Muscle layer of colon (tissue), 2 donors: ENCODE measurements around the gene HIPK2.

Experiments
- H3K27ac ChIP-seq: one replicate; pipeline ENCODE4 v1.7.0; 2013; ENCODE audit warnings: low read depth, mild to moderate bottlenecking, low read length, moderate library complexity
- H3K27me3 ChIP-seq, 2 donors: one replicate each; pipeline ENCODE4 v1.7.0; 2013; ENCODE audit warnings: low read length in 2 of 2, mild to moderate bottlenecking in 2 of 2; ENCODE audit not compliant: insufficient read depth in 2 of 2, control insufficient read depth in 1 of 2
- H3K36me3 ChIP-seq: one replicate; pipeline ENCODE4 v1.7.0; 2013; ENCODE audit warnings: mild to moderate bottlenecking, low read length; ENCODE audit not compliant: insufficient read depth
- H3K4me1 ChIP-seq: one replicate; pipeline ENCODE4 v1.7.0; 2013; ENCODE audit warnings: mild to moderate bottlenecking, low read length; ENCODE audit not compliant: insufficient read depth
- H3K4me3 ChIP-seq, 2 donors: one replicate each; pipeline ENCODE4 v1.7.0; 2013; ENCODE audit warnings: low read length in 2 of 2, low read depth in 1 of 2, mild to moderate bottlenecking in 1 of 2, moderate library complexity in 1 of 2
- H3K9ac ChIP-seq: one replicate; pipeline ENCODE4 v1.7.0; 2013; ENCODE audit warnings: low read length
- H3K9me3 ChIP-seq: one replicate; pipeline ENCODE4 v1.7.0; 2013; ENCODE audit warnings: mild to moderate bottlenecking, low read length
- donor health status: abdominal sarcoma.
- donor health status: Adenocarcinoma of cecum.

Gene HIPK2

DNA sequence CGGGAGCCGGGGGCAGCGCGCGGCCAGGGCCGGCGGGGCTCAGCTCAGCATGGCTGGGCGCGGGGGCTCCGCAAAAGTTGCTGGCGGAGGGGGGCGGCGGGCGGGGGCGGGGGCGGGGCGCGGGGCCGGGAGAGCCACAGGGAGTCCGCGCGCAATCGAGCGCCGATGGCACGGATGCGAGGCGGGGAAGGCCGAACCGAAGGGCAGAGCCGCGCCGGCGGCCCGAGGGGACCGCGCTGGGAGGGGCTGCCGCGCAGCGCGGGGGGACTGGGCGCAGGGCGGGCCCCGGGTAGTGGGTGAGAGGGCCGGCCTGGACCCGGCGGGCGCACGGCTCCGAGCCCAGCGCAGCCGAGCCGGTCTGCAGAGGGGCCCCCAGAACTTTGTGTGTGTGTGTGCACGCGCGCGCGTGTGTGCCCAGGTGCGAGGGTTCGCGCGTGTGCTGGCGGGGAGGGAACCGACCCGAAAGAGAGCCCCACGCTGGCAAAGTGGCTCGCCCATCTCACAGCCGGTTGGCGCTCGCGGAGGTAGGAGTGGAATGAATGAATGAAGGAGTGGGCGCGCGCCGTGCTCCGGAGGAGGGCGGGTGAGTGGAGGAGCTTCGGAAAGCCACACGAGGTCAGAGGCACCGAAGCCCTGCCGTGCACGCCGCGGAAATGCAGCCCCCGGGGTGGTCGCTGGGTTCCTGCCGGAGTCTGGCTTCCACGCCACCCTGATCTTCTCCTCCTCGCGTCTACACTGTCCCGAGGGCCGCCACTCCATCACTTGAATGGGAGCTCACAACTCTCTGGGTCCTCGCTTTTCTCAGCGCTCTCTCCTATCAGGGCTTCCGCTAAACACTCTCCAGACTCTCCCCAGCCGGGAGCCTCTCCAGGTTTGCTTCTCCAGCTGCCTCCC lies at the start of gene HIPK2:
Gene HIPK2 (minus strand): TSS at position 51 of the 894 bp plus-strand sequence. CDS start 375 bp downstream, outside the sequence.
- Histone ChIP-seq H3K9ac (peak within 1 kb of the TSS; percentile 84), H3K27me3 (no peaks in the 10 kb centered on the region), H3K27ac (peak within 1 kb of the TSS; percentile 84), H3K4me1 (peaks cover 8% of the 10 kb centered on the region), H3K36me3 (no peaks in the 10 kb centered on the region), H3K4me3 (peak within 1 kb of the TSS; percentile 88 to 89), H3K9me3 (no peaks in the 10 kb centered on the region)

DNA sequence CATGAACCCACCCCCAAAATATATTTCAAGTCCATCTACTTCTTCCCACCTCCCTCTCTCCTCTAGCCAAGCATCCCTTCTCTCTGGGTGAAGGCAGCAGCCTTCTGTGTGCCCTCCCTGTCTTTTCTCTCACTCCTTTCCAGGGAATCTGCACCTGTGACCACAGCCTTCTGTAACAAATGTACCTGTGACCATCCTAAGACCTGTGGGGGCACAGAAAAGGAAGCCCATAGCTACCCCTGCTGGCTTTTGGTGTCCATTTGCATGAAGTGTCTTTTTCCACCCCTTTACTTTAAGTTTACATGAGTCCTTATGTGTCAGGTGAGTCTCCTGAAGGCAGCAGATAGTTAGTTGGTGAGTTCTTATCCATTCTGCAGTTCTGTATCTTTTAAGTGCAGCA lies 49.2 kb upstream of the HIPK2 start:
- Histone ChIP-seq H3K9me3 (no peaks in the 10 kb centered on the region), H3K36me3 (no peaks in the 10 kb centered on the region)

DNA sequence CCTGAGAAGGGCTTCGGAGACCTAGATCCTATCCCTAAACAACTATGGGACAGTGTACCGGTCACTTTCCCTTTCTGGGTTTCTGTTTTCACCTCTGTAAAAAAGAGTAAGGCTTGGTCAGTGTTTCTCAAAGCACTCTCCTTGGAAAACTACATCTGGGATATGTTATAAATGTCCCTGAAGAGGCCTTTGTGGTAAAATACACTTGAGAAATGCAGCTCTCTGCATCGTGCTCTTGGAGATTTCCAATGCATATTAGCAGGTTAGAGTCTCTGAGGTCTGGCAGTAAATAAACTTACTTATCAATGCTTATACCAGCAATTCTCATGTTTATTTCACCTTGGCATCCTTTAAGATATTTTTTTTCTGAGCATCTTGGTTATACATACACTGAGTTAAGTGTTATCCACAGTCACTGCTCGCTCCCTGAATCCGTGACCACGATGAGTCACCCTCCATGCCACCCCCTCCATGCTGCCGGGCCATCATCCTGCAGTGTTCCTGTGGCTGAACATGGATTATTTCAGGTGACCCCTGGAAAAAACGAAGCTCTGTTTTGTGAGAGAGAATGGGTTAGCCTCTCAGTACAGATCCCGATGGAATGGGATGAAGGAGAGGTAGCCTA lies 48.0 kb upstream of the HIPK2 start:
- Histone ChIP-seq H3K4me1 (peaks cover 5% of the 10 kb centered on the region), H3K9ac (no peak overlapping the region), H3K36me3 (no peaks in the 10 kb centered on the region), H3K27ac (no peak overlapping the region), H3K4me3 (no peak overlapping the region), H3K27me3 (no peaks in the 10 kb centered on the region), H3K9me3 (no peaks in the 10 kb centered on the region)

More for the DNA sequence above, 49.2 kb upstream of the HIPK2 start:
- Histone ChIP-seq H3K27me3 (no peaks in the 10 kb centered on the region), H3K27ac (no peak overlapping the region), H3K4me3 (no peak overlapping the region), H3K4me1 (peaks cover 5% of the 10 kb centered on the region), H3K9ac (no peak overlapping the region)

DNA sequence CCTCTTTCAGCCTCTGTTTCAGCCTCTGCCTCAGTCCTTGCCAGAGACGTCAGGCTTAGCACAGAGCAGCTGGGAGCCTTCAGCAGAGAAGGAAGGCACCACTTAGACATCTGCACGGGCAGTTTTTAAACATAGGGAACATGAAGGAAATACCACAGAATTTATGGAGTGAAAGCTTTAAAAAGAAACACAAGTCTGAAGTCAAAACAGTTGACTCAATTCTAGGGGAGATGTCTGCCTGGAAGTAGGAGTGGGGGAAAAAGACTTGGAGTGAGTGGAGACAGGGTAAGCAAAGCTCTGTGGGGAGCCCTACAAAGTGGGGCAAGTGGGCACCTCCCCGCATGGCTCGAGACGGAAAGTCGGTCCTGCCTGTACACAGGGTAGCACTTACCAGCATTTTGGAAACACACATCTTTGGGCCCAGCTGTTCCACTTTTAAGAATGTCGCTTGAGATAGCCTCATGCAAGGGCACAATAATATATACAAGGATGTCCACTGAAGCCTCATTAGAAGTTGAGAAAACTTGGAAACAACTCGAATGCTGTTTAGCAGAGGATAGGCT lies 46.2 kb upstream of the HIPK2 start:
- Histone ChIP-seq H3K27ac (no peak overlapping the region), H3K4me3 (no peak overlapping the region)

DNA sequence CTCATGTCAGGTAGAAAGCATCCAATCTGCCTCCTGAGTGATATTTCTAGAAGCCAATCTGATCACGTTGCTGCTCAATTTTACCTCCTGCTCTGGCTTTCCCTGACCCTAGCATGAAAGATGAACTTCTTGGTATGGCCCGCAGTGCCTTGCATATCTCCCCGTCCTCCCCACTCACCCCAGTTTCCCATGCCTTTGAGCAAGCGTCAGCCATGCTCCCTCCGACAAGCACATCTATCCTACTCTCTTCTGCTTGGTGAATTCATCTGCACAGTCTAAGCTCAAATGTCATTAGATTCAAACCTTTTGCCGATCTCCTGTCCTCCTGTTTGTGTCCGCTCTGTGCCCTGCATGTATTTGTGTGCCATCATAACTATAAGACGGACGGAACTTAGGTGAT lies 45.1 kb upstream of the HIPK2 start:
- Histone ChIP-seq H3K36me3 (no peaks in the 10 kb centered on the region), H3K9me3 (no peaks in the 10 kb centered on the region), H3K27ac (no peak overlapping the region), H3K4me1 (peaks cover 5% of the 10 kb centered on the region), H3K4me3 (no peak overlapping the region), H3K9ac (no peak overlapping the region), H3K27me3 (no peaks in the 10 kb centered on the region)

More for the DNA sequence above, 46.2 kb upstream of the HIPK2 start:
- Histone ChIP-seq H3K36me3 (no peaks in the 10 kb centered on the region), H3K9ac (no peak overlapping the region), H3K4me1 (peaks cover 5% of the 10 kb centered on the region), H3K27me3 (no peaks in the 10 kb centered on the region), H3K9me3 (no peaks in the 10 kb centered on the region)

DNA sequence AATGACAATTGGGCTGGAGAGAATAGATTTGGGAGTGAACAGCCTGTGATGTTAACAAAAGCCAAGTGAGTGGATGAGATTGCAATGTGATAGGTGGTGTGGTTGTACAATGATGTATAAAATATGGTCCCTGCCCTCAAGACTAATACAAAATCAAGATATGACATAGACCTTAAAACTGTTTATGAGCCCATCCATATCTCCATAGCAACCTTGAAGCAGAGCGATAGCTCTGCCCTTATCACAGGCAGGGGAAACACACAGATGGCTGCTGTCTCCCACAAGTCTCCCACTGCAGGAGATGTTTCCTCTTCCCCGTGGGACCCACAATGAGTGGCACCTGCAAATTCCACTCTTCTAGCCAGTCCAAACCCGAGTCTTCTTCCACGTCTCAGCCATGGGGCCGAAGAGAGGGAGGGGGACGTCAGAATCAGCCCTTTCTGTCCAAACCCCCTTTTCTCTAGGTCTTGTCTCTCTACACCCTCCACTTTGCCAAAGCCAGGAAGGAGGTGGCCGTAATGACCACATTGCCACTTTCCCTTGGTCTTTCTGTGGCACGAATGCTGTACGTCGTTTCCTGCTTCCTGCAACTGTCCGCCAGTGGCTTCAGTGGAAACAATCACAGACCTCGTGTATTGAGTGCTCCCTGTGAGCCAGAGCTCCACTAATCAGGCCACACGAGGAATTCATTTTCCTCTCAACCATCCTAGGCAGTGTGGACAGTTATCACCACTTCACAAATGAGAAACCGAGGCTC lies 43.7 kb upstream of the HIPK2 start:
- Histone ChIP-seq H3K36me3 (no peaks in the 10 kb centered on the region), H3K27ac (no peak overlapping the region), H3K4me3 (no peak overlapping the region), H3K27me3 (no peaks in the 10 kb centered on the region), H3K9me3 (no peaks in the 10 kb centered on the region), H3K9ac (no peak overlapping the region), H3K4me1 (peaks cover 5% of the 10 kb centered on the region)

DNA sequence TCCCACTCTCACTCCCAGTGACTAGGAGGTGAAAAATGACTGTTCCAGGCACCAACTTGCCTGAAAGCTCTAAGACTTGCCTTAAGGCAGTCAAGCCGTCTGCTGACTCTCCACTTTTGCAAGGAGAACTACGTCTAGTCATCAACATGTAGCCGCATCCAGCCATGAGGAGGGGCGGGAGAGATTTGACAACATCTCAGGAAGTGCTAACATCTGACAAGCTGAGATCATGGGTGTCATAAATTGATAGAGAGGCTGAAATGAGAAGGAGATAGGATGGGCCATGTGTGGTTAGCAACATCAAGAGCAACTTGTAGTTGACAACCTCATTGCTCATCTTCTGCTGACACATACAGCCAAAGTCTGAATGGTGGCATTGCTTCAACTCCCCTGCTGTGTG lies 42.3 kb upstream of the HIPK2 start:
- Histone ChIP-seq H3K4me1 (peaks cover 5% of the 10 kb centered on the region), H3K9ac (no peak overlapping the region), H3K4me3 (no peak overlapping the region), H3K9me3 (no peaks in the 10 kb centered on the region), H3K27me3 (no peaks in the 10 kb centered on the region), H3K36me3 (no peaks in the 10 kb centered on the region), H3K27ac (no peak overlapping the region)

DNA sequence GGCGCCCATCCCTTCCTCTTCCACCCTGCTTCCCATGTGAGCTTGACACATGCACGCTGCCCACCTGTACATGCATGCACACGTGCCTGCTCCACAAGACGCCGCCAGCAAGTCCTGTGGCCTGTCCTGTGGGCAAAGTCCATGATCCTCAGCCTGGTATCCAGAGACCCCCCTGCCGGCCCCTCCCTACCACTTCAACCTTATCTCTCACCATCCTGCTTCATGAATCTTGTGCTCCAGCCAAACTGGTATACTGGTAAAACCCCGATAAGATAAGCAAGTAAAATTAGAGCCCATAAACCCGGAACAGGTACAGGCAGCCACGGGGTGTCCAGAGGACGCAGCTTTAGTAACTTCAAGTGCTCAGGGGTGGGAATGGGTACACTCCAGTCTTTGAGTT lies 39.5 kb upstream of the HIPK2 start:
- no peaks in the 10 kb centered on the region for H3K27me3 ChIP-seq
- no peak overlapping the region for H3K27ac ChIP-seq
- H3K9me3 ChIP-seq, result no peaks in the 10 kb centered on the region
- H3K9ac ChIP-seq, result no peak overlapping the region
- no peaks in the 10 kb centered on the region for H3K4me1 ChIP-seq
- no peaks in the 10 kb centered on the region for H3K36me3 ChIP-seq
- no peak overlapping the region for H3K4me3 ChIP-seq

DNA sequence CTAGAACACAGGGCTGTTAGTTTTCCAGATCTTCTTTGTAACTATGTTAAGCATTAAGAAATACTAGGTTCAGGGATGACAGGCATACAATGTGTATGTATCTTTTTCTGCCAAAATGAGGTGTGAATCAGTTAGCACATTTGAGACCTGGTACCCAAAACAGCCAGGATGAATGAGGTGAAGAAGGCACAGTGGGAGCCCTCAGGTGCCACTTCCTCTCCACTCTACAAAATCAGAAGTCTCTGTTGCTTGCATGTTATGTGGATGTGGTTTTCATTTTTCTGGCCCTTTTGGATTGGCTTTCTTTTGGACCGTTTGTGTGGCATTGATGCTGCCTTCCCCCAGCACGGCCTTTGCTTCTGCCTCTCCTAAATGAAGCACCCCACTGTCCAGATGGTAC lies 35.9 kb upstream of the HIPK2 start:
- no peak overlapping the region for H3K4me3 ChIP-seq
- H3K9me3 ChIP-seq, result no peaks in the 10 kb centered on the region
- no peaks in the 10 kb centered on the region for H3K4me1 ChIP-seq
- no peak overlapping the region for H3K27ac ChIP-seq
- H3K36me3 ChIP-seq, result no peaks in the 10 kb centered on the region
- no peak overlapping the region for H3K9ac ChIP-seq
- no peaks in the 10 kb centered on the region for H3K27me3 ChIP-seq

DNA sequence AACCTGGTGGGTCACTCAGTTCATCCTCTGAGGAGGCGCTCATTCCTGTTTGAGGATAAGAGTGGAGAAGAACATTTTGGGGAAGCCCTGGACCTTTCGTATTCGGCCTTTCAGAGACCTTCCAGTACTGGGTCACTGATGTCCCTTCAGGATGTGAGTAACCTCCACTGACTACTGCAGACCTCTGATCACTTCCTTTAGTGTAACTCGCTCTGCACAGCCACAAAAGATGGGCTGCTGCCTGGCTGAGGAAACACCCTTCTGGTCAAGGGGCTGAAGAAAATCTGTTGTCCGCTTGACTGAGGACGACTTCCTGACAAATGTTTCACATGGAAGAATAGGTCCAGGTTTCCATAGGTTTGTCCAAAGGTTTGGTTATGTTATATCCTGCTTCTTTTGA lies 35.4 kb upstream of the HIPK2 start:
- Histone ChIP-seq H3K9me3 (no peaks in the 10 kb centered on the region), H3K4me3 (no peak overlapping the region), H3K4me1 (no peaks in the 10 kb centered on the region), H3K9ac (no peak overlapping the region), H3K36me3 (no peaks in the 10 kb centered on the region), H3K27ac (no peak overlapping the region), H3K27me3 (no peaks in the 10 kb centered on the region)

DNA sequence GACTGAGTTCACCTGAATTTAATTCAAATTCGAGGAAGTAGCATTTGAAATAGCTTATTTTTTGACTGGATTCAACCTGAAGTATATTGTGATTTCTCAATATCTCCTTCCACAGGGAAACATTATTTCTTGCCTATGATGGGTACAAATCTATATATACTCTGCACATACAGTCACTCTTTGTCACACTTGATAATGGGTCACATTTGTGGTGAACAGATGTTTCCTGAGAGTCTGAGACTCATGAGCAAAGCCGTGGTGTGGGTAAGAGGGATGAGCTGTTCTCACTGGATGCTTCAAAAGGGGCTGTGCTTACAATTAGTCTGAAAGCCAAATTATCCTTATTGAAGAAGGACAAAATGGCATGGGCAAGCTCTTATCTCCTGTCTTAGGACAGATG lies 33.3 kb upstream of the HIPK2 start:
- H3K9ac ChIP-seq, result no peak overlapping the region
- no peaks in the 10 kb centered on the region for H3K4me1 ChIP-seq
- no peaks in the 10 kb centered on the region for H3K9me3 ChIP-seq
- no peaks in the 10 kb centered on the region for H3K27me3 ChIP-seq
- H3K36me3 ChIP-seq, result no peaks in the 10 kb centered on the region
- no peak overlapping the region for H3K4me3 ChIP-seq
- no peak overlapping the region for H3K27ac ChIP-seq
